ENCODE data around the gene KRT80. TPM values are rescaled to one million over a fixed set of nuclear protein-coding genes. Genes with fewer than 3 reads are reported as not detected.

Gene KRT80
- total RNA-seq, 2 donors from 2014 or later = 0.07 to 0.09 TPM

DNA sequence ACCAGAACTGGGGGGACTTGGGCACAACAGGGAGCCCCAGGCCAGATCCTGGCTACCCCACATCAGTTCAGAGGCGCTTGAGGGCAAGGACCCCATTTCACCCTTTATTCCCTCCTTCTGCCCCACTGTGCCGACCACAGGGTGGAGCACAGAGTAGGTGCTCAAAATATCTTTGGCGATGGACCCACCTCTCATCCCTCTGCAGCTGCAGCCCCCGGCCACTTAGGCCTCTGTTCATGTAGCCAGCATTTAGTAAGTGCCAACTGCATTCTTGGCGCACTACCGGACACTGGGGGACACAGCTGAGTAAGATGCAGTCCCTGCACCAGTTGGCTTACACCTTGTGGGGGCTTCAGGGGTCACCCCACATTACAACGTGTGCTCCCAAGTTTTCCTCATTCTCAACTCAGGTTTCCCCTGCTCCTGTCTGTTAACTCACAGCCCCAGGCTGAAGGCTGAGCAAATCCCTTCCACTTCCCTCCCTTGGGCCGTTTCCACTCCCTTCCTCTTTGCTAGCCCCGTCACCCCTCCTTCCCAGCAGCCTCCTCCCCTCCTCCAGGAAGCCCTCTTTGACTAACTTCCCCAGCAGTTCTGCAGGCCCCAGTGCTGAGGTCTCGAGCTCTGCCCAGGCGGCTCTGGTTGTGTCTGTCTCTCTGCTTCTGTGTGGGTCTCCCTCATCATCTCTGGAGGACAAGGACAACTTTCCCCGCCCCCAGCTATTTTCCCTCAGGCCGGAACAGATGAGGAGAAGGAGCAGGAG, 26.5 kb downstream of the KRT80 start:
- H3K9ac ChIP-seq (ENCODE audit: extremely low read depth, low read length, poor library complexity, severe bottlenecking) = no peak overlapping the region

DNA sequence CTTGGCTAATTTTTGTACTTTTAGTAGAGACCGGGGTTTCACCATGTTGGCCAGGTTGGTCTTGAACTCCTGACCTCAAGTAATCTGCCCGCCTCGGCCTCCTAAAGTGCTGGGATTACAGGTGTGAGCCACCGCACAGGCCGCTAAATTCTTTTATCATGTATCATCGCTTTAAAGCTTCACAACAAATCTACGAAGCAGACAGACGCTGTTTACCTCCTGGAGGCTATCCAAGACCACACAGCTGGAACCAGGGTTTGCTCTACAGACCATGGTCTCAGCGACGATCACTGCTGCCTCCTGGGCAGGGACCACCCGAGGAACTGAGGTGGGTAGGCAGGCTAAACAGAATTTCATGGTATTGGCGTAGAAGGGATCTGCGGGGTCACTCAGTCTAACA, 27.2 kb downstream of the KRT80 start:
- no peak overlapping the region for H3K9ac ChIP-seq (ENCODE audit: extremely low read depth, low read length, poor library complexity, severe bottlenecking)
- no peak overlapping the region for H3K4me3 ChIP-seq (ENCODE audit: low read length)
- 93 to 98% methylated on average over 6 to 13 of the region's 13 CpGs for WGBS, 2 experiments (ENCODE audit: insufficient coverage in 1 of 2, insufficient read length in 1 of 2)
- H3K27ac ChIP-seq (ENCODE audit: low read depth, low read length) = no peak overlapping the region
- Mint-ChIP-seq H3K4me1 (peaks cover 4% of the 10 kb centered on the region), H3K4me3 (no peak overlapping the region), H3K36me3 (ENCODE audit: low read depth) (no peaks in the 10 kb centered on the region), H3K27me3 (ENCODE audit: insufficient read depth) (no peaks in the 10 kb centered on the region), H3K9me3 (no peaks in the 10 kb centered on the region), H3K27ac (peak overlapping the region; percentile 98)
- DNase-seq = no peak
- no peaks in the 10 kb centered on the region for H3K27me3 ChIP-seq (ENCODE audit: control insufficient read depth, insufficient read depth, low read length, poor library complexity, severe bottlenecking)
- H3K36me3 ChIP-seq (ENCODE audit: control insufficient read depth, insufficient read depth, low read length) = no peaks in the 10 kb centered on the region
- no peak for TF ChIP-seq CTCF (conservative IDR thresholded peaks at IDR 0.05)
- no peaks in the 10 kb centered on the region for H3K4me1 ChIP-seq (ENCODE audit: control insufficient read depth, insufficient read depth, low read length)
- H3K9me3 ChIP-seq (ENCODE audit: control insufficient read depth, low read length) = no peaks in the 10 kb centered on the region

More for the DNA sequence above, 26.5 kb downstream of the KRT80 start:
- DNase-seq = no peak
- H3K36me3 Mint-ChIP-seq (ENCODE audit: low read depth) = no peaks in the 10 kb centered on the region
- no peak overlapping the region for H3K4me3 Mint-ChIP-seq
- no peaks in the 10 kb centered on the region for H3K27me3 Mint-ChIP-seq (ENCODE audit: insufficient read depth)
- no peaks in the 10 kb centered on the region for H3K9me3 Mint-ChIP-seq
- H3K4me1 Mint-ChIP-seq = peaks cover 4% of the 10 kb centered on the region
- Histone ChIP-seq H3K9me3 (ENCODE audit: control insufficient read depth, low read length) (no peaks in the 10 kb centered on the region), H3K36me3 (ENCODE audit: control insufficient read depth, insufficient read depth, low read length) (no peaks in the 10 kb centered on the region), H3K4me3 (ENCODE audit: low read length) (no peak overlapping the region), H3K4me1 (ENCODE audit: control insufficient read depth, insufficient read depth, low read length) (no peaks in the 10 kb centered on the region), H3K27me3 (ENCODE audit: control insufficient read depth, insufficient read depth, low read length, poor library complexity, severe bottlenecking) (no peaks in the 10 kb centered on the region), H3K27ac (ENCODE audit: low read depth, low read length) (no peak overlapping the region)
- WGBS, 2 experiments (ENCODE audit: insufficient coverage in 1 of 2, insufficient read length in 1 of 2) = 80 to 88% methylated on average over 9 to 13 of the region's 13 CpGs
- no peak for TF ChIP-seq CTCF (conservative IDR thresholded peaks at IDR 0.05)
- H3K27ac Mint-ChIP-seq = peak overlapping the region; percentile 42

GRCh38 chr12:52162981-52163380, 28.8 kb downstream of the KRT80 start:
- H3K4me3 ChIP-seq (ENCODE audit: low read length) = no peak overlapping the region
- Mint-ChIP-seq H3K9me3 (no peaks in the 10 kb centered on the region), H3K27ac (peak overlapping the region; percentile 61), H3K36me3 (ENCODE audit: low read depth) (no peaks in the 10 kb centered on the region), H3K4me3 (no peak overlapping the region), H3K4me1 (peaks cover 4% of the 10 kb centered on the region), H3K27me3 (ENCODE audit: insufficient read depth) (no peaks in the 10 kb centered on the region)
- DNase-seq = no peak
- 86 to 100% methylated on average over 1 to 3 of the region's 3 CpGs for WGBS, 2 experiments (ENCODE audit: insufficient coverage in 1 of 2, insufficient read length in 1 of 2)
- no peak overlapping the region for H3K9ac ChIP-seq (ENCODE audit: extremely low read depth, low read length, poor library complexity, severe bottlenecking)
- H3K27ac ChIP-seq (ENCODE audit: low read depth, low read length) = no peak overlapping the region
- TF ChIP-seq CTCF (conservative IDR thresholded peaks at IDR 0.05) = no peak
- H3K4me1 ChIP-seq (ENCODE audit: control insufficient read depth, insufficient read depth, low read length) = no peaks in the 10 kb centered on the region
- H3K9me3 ChIP-seq (ENCODE audit: control insufficient read depth, low read length) = no peaks in the 10 kb centered on the region
- no peaks in the 10 kb centered on the region for H3K27me3 ChIP-seq (ENCODE audit: control insufficient read depth, insufficient read depth, low read length, poor library complexity, severe bottlenecking)
- no peaks in the 10 kb centered on the region for H3K36me3 ChIP-seq (ENCODE audit: control insufficient read depth, insufficient read depth, low read length)

Measured in endodermal cell (in vitro differentiated cells).